BJ (cell line): ENCODE data around the gene ZCCHC7. TPM values are rescaled to one million over a fixed set of nuclear protein-coding genes. Genes with fewer than 3 reads are reported as not detected.

Source experiments
- CTCF ChIA-PET: fragments of 350-600 bp; formaldehyde crosslinking; extraction: SDS; loops from one replicate; lab custom pipeline; 2021; ENCODE audit warnings: antibody characterized with exemption, inconsistent platforms; lab: Yijun Ruan, JAX
- POLR2A ChIA-PET: fragments of 300-600 bp; sonication (Branson Sonifier 250); formaldehyde crosslinking; extraction: SDS; loops from one replicate; lab custom pipeline; 2021; ENCODE audit warnings: antibody characterized with exemption; lab: Charles Lee
- DNase-seq: peaks from one replicate; pipeline ENCODE4 v3.0.0-alpha.2; 2011; ENCODE audit warnings: low read depth
- H3K27me3 ChIP-seq: 2 replicates; pipeline ENCODE4 v1.6.0; 2011; ENCODE audit warnings: low read length; ENCODE audit not compliant: control insufficient read depth, insufficient read depth
- H3K36me3 ChIP-seq: 2 replicates; pipeline ENCODE4 v1.5.1; 2011; ENCODE audit warnings: low read length; ENCODE audit not compliant: control insufficient read depth, insufficient read depth
- H3K4me3 ChIP-seq: 2 replicates; pipeline ENCODE4 v1.5.1; 2011; ENCODE audit warnings: low read depth, mild to moderate bottlenecking, control low read depth, low read length
- polyA plus RNA-seq: library from polyadenylated mRNA; depleted of rRNA; stranded (reverse); fragments of >200 nt; gene quantifications from 2 replicates; pipeline ENCODE4 v1.2.3, GENCODE V29; 2011
- TF ChIP-seq, protein P1 (sequence below): IDR thresholded peaks from 2 replicates; pipeline ENCODE4 v1.5.1; 2011; ENCODE audit warnings: low read depth, mild to moderate bottlenecking, control low read depth, inconsistent platforms, low read length, moderate library complexity; ENCODE audit not compliant: insufficient read depth

ZCCHC7 gene
- polyA plus RNA-seq, 1 experiment: 23.2 TPM

DNA sequence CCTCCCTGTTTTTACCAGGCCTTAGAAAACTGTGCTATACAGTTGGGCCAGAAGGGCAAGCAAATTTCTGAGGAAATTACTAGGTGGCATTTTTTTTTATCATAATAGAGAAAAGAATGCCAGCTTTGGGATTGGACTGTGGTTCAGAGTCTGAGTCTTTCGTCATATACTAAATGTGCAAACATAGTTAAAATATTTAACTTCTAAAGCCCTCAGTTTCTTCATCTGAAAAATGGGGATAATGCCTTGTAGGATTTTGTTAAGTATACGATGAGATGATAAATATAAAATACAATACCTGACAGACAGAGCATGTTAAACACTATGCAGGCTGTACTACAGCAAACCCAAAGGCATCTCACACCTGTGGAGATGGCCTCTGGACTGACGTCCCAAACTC, 214.9 kb downstream of the ZCCHC7 start:
- TF ChIP-seq, protein P1, sequence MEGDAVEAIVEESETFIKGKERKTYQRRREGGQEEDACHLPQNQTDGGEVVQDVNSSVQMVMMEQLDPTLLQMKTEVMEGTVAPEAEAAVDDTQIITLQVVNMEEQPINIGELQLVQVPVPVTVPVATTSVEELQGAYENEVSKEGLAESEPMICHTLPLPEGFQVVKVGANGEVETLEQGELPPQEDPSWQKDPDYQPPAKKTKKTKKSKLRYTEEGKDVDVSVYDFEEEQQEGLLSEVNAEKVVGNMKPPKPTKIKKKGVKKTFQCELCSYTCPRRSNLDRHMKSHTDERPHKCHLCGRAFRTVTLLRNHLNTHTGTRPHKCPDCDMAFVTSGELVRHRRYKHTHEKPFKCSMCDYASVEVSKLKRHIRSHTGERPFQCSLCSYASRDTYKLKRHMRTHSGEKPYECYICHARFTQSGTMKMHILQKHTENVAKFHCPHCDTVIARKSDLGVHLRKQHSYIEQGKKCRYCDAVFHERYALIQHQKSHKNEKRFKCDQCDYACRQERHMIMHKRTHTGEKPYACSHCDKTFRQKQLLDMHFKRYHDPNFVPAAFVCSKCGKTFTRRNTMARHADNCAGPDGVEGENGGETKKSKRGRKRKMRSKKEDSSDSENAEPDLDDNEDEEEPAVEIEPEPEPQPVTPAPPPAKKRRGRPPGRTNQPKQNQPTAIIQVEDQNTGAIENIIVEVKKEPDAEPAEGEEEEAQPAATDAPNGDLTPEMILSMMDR: no peak
- no peak overlapping the region for H3K4me3 ChIP-seq
- DNase-seq: no peak
- ChIA-PET POLR2A (no interaction called here), CTCF (no interaction called here)
- no peaks in the 10 kb centered on the region for H3K36me3 ChIP-seq
- no peaks in the 10 kb centered on the region for H3K27me3 ChIP-seq

DNA sequence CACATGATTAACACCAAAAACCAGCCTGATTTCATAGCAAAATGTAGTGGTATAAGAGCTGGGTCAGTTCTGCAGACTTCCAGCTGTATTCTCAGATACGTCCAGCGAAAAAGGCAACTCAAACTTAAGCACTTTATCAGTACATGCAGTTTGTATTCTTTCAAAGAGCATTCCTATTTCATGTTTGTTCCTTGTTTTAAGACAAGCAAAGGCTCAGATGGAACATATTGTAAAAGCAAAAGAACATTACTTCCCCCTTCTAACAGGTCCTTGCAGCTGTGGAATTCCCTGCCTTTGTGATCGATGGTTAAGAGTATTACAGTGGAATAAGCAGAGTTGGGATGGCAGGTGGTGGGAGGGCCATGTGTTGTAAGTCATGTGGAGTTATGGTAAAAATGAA, 215.8 kb downstream of the ZCCHC7 start:
- H3K27me3 ChIP-seq: no peaks in the 10 kb centered on the region
- ChIA-PET POLR2A (no interaction called here), CTCF (interaction anchor here (0.7 to 2.0 kb wide), 3 partner anchors 9 to 461 kb away, joined by 3 to 4 read pairs (median 3); no protein-coding TSS in a partner anchor)
- DNase-seq: no peak
- TF ChIP-seq, protein P1: no peak
- no peak overlapping the region for H3K4me3 ChIP-seq
- no peaks in the 10 kb centered on the region for H3K36me3 ChIP-seq

DNA sequence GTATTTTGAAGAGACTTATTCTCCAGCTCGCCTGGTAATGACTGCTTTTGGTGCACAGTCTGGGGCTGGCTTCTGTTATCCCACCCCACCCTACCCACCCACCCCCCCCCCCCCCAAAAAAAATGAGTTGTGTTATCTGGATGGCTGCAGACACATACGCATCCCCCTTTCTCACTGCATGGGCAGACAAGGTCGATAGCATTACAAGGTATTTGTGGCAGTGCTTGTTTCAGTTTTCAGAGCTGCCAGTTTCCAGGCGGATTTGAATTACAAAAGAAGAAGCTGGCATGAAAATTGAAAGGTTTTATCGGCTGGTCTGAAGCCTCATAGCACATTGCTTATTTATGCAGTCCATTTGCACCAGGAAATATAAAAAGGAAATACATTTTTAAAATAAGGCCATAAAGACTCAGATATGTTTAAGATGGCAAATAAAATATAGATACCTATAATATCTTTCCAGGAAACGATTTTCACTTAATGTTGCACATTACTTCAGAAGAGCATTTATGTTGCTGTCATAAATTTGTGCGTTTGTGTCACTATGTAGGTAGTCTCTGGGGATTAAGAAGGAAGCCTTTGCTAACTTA, 217.0 kb downstream of the ZCCHC7 start:
- TF ChIP-seq, protein P1: no peak
- POLR2A ChIA-PET: no interaction called here
- no peak for DNase-seq
- CTCF ChIA-PET: interaction anchor here (2.0 kb wide), 1 partner anchor 463 kb away, joined by 4 read pairs; no protein-coding TSS in a partner anchor
- Histone ChIP-seq H3K36me3 (no peaks in the 10 kb centered on the region), H3K27me3 (no peaks in the 10 kb centered on the region), H3K4me3 (no peak overlapping the region)

- H3K27me3 ChIP-seq: no peaks in the 10 kb centered on the region
- TF ChIP-seq, protein P1: no peak
- no peak for DNase-seq
- CTCF ChIA-PET: interaction anchor here (2.0 kb wide), 1 partner anchor 463 kb away, joined by 4 read pairs; no protein-coding TSS in a partner anchor
- POLR2A ChIA-PET: no interaction called here
- no peak overlapping the region for H3K4me3 ChIP-seq
- no peaks in the 10 kb centered on the region for H3K36me3 ChIP-seq
Measured at GRCh38 chr9:37338218-37338617, 217.8 kb downstream of the ZCCHC7 start.

GRCh38 chr9:37339923-37340322, 219.5 kb downstream of the ZCCHC7 start:
- ChIA-PET CTCF (interaction anchor here (1.2 kb wide), 1 partner anchor 16 kb away, joined by 3 read pairs; no protein-coding TSS in a partner anchor), POLR2A (no interaction called here)
- DNase-seq: no peak
- no peaks in the 10 kb centered on the region for H3K27me3 ChIP-seq
- no peaks in the 10 kb centered on the region for H3K36me3 ChIP-seq
- no peak overlapping the region for H3K4me3 ChIP-seq
- TF ChIP-seq, protein P1: no peak
